AML-193 (cell line): Measurements from ENCODE around the gene RIN3.
A peak's percentile ranks its signal among the peaks of the same experiment; 100 is the strongest.

Source experiments
- DNase-seq, 2 experiments: peaks; one replicate each; lab custom pipeline; 2025; lab: John Stamatoyannopoulos, UW

Gene RIN3

DNA sequence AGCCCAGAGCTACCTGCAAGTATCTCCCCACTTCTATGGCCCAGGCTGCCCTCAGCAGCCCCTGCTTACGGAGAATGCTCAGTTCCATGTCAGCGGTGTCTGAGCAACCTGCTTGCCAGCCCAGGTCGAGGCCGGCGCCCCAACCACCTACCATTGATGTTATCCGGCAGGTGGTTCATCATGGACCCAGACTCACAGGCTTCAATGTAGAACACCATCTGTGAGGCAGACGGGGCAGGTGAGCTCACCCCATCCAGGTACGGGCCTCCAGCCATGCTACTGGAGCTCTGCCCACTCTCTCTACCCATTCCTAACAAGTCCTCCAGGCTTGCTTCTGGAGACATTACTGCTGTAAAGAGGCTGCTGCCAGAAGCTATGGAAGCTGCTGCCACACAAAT, 199.1 kb downstream of the RIN3 start:
- no peak for DNase-seq

DNA sequence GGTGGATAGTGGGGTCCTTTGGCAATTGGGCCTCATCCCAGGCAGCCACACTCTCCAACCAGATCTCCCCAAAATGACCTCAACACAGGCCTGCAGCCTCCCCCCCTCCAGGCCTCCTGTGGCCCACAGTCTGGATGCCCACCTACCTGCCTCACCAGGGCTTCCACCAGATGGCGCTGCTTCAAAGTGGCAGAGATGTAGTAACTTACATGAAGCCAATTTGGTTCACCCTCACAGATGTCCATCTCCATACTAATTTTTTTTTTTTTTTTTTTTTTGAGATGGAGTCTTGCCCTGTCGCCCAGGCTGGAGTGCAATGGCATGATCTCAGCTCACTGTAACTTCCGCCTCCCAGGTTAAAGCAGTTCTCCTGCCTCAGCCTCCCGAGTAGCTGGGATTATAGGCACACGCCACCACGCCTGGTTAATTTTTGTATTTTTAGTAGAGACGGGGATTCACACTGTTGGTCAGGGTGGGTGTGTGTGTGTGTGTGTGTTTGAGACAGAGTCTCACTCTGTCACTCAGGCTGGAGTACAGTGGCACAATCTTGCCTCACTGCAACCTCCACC, 201.2 kb downstream of the RIN3 start:
- peak in 1 of 2 experiments; percentile 47 for DNase-seq

DNA sequence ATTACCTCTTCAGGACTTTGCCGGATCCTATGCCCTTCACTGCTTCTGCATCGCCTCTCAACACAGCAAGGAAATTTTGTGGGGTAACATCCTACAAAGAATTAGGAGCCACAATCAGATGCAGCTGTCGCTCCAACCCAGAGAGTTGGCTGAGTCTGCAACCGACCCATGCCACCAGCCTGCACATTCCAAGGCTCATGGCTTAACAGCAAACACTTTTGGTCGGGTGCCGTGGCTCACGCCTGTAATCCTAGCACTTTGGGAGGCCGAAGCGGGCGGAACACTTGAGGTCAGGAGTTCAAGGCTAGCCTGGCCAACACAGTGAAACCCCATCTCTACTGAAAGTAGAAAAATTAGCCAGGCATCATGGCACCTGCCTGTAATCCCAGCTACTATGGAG, 202.6 kb downstream of the RIN3 start:
- no peak for DNase-seq

DNA sequence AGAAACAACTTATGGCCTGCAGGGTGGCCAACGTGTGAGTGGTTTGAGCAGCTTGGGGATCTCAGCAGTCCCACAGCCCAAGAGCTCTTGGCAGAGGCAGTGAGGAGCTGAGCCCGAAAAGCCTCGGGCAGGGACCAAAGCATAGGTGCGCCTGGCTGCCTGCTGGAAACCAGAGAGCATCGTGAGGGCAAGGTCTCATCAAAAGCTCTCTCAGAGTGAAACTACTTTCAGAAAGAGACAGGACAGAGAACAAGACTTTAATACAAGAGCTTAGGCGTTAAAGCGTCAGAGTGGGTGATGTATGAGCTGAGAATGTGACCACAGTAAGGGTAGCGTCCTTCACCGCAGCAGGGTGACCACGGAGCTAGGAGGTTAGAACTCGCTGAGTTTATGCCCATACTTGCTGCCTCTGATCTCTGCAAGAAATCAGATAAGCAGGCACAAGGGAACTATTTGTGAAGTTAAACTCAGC, 204.0 kb downstream of the RIN3 start:
- DNase-seq = no peak

DNA sequence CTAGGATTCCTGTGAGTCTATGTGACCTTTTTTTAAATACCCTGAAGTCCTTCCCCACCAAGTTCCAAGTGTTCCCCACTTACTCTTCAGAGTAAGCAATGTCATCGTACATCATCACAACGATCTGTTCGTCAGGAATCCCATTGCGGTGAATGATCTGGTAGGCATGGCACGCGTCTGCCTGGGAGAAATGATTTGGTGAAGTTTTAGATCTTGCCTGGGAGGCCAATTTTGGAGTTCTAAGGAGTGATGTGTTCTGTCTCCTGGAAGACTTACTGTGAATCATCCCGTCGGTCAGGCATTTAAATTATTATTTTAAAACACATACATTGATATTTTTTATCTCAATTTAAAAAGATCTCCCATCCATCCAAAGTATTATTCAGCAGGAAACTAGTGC, 205.1 kb downstream of the RIN3 start:
- DNase-seq = no peak

DNA sequence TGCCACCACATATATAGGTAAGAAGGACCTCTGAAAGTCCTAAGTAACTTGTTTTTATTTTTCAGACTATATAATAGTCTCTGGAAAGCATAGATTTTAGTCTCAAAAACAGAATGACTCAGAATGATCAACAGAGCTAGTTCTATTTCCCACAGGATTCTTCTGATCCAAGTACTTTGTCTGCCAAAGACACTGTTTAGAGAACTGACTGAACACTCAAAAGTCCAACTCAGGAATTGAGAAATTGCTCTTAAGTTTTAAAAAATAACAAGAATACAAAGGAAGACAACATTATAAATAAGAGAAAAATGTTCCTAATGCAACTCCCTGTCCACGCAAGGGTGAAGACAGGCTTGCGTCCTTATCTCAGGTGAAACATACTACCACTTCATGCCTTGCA, 205.8 kb downstream of the RIN3 start:
- DNase-seq = no peak

DNA sequence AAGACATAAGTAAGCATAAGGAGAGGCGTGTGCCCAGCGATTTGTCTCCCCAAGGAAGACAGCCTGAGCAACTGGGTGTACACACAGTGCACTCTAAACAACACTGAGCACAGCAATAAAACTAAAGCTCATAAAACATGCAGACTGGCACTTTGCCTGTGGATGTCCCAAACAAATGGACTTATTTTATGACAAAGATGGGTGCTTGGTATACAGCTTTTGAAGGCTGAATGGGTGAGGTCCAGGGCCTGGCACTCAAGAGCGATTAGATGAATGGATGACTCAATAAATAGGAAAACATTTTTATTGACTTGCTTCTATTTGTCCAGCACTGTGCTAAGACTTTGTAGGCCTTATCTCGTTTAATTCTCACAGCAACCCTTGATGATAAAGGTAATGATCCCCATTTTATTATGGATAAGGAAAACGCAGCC, 206.3 kb downstream of the RIN3 start:
- no peak for DNase-seq

DNA sequence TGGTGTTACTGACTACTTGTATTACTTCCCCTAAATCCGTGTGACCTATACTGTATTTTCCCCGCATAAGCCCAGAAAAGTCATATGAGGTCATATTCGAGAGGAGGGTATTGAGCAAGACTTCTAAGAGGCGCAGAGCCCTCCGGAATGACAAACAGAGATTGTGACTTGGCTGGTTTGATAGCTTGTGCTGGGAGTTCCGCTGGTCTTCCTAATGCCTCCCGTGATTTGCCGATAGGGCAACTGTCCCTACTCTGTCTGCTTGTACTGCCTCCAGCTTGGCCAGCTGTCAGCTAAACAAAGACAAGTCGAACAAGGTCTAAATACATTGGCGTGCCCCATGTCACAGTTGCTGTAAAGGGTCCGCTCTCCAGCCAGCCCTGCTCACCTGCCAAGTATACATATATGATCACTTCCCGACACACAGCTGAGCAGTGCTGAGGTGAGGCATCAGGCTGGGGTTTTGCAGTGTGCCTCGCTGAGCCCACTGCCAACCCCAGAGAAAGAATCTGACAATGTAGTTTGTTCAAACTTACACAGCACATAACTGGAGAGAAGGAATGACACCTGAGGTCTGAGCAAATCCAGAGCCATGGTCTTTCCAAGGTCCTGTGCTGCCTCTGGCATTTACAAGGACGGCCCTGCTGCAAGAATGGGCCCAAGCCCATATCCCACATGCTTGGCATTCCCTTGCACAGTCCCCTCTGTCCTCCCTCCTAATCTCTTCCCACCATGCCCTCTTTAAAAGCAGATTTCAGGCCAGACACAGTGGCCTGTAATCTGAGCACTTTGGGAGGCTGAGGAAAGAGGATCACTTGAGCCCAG, 211.1 kb downstream of the RIN3 start:
- no peak for DNase-seq

DNA sequence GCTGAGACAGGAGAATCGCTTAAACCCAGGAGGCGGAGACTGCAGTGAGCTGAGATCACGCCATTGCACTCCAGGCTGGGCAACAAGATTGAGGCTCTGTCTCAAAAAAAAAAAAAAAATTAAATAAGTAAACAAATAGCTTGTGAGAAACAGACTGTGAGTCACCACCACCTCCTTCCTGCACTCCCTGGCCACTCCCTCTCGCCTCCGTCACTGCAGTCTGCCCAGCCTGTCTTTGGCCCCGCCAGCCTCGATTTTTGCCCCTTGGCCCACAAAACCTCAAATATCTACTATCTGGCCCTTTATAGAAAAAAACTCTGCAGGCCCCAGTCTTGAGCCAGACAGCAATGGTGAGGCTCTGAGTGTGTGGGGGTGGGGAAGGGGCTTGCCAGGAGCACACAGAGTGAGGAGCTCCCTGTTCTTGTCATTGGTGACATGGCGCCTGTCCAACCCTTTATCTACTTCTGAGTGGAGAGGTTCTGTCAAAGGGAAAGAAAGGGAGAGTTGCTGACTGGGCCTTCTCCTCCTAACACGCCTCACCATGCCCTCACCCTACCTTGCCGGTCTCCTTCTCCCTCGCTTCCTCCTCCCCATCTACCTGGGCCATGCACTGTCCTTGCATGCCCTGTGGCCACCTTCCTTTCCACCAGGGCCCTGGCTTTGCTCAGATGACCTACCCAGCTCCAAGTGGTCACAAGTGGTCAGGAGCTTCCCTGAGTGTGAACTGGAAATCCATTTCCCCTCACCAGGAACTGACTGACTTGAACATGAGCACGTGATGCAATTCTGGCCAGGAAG, 212.8 kb downstream of the RIN3 start:
- DNase-seq = no peak

DNA sequence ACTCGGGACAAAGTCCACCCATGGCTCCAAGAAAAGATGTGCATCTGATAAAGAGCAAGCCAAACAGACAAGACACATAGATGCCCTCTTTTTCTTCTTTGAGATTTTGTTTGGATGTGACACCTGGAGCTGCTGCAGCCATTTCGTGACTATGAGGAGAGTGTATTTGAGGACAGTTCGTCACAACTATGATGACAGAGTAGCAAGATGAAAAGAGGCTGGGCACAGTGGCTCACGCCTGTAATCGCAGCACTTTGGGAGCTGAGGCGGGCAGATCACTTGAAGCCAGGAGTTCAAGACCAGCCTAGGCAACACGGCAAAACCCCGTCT, 213.3 kb downstream of the RIN3 start:
- DNase-seq = no peak

DNA sequence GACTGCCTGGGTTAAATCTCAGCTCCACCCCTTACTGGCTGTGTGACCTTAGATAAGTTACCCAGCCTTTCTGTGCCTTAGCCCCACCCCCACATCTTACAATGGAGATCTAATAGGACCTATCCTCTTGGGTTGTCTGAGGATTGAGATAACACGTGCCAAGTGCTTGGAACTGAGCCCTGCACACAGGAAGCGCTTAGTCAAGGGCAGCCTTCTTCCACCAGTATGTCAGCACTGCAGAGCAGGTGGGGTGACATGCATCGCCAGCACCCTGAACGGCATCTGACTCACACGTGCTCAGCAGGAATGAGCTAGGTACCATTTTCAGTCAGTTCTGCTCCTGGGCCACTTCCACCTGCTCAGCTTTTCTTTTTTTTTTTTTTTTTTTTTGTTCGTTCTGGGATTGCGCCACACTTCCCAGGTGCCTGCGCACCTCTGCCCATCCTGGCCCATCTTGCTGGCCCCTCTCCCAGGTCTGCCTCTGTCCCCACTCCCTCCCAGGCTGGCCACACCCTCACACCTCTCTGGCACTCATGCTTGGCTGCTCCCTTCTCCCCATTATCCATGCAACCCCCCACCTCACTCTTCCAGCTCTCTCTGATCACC, 215.3 kb downstream of the RIN3 start:
- DNase-seq = no peak

DNA sequence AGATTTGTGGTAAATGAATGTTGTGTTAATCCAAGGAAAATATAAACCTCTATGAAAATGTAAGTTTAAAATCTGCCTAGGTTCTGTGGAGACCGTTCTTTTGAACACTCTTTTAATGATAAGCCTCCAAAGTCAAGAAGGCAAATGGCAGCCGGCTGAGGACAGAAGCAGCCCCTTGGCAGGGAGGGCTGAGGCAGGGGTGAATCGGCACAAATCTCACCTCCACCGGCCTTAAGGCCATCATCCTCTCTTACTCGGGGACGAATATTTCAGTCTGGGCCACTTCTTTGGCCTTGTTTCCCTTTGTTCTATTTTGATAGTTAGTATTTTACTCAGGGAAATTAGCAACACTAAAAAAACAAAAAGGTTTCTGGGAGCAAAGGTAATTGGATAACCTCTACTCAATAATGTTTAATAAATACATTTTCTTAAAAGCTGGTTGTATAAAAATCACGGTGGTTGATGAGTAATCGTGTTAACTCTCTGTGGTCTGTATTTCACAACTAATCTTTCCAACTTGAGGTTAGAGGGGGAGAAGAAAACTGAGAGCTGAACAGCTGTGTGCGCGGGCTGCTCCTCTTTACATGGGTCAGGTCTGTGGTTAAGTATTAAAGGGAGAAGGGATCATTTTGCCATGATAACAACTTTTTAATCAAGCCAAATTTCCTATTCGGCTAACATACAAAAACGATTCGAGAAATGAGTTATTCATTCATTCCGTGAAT, 216.2 kb downstream of the RIN3 start:
- DNase-seq = peak; percentile 39 to 56

DNA sequence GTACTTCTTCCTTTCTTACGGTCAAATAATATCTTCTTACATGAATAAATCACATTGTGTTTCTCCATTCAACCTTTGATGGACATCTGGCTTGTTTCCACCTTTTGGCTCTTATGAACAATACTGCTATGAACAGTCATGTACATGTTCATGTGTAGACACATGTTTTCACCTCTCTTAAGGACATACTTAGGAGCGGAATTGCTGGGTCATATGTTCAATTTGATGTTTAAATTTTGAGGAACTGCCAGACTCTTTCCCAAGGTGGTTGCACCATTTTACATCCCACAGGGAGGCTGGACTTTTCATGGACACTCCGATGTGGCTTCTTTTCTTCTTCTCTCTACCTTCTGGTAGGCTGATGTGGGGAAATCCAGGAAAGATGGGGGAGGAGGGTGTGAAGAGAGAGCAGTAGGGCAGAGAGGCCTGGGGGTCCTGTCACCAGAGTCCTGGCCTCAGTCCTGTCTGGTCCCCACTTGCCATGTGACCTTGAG, 218.1 kb downstream of the RIN3 start:
- no peak for DNase-seq

DNA sequence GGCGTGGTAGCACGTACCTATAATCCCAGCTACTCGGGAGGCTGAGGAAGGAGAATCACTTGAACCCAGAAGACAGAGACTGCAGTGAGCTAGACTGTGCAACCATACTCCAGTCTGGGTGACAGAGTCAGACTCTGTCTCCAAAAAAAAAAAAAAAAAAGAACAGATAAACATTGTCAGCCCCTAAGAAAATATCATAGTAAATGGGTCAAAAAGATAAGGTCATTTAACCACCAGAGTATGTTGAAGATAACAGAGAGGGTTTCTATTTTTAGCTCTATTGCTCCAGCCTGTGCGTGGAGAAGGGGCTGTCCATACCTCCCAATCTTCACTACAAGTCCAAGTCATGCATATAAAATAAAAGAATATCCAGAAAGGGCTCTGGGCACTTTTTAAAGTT, 219.4 kb downstream of the RIN3 start:
- no peak for DNase-seq

DNA sequence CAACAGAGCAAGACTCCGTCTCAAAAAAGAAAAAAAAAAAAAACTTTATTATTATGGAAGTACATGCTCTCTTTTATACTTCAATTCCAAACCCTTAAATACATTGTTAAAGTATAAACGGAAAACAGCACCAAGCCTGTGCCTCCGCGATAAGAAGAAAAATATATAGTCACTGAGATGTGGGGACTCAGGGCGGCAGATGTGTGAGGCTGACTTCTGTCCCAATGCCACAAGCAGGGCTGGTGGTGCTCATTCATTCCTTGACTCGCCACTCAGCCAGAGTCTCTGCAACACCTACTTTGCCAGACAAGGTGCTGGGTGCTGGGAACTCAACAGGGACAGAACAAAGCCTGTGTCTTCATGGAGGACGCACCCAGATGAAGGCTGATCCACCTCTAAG, 221.0 kb downstream of the RIN3 start:
- no peak for DNase-seq

DNA sequence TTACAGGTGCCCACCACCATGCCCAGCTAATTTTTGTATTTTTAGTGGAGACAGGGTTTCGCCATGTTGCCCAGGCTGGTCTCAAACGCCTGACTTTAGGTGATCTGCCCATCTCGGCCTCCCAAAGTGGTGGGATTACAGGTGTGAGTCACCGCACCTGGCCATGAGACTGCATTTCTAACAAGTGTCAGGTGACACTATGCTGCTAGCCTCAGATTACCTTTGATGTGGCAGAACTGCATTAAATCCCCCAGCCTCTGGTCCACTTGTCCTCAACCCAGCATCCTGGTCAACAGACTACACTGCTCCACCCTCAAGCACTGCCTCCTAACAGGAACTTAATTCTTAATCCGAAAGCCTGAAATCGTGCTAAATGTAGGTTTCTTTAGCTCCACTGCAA, 221.8 kb downstream of the RIN3 start:
- DNase-seq = no peak

DNA sequence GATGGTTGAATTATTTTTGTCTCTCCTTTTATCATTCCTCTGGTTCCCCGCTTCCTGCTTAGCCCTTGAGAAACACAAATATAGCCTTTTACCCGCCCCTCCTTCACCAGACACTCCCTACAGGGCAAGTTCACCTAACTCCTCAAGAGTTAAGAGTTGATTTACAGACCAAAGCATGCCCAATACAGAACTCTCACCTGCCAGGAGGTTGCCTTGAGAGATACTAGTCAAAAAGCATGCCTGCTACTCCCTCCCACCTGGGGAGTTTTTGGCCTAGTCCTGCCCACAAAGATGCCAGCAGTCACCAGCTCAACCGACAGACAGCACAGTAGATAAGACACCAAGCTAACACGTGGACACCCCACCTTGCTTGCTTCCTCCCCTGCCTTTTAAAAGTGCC, 223.6 kb downstream of the RIN3 start:
- DNase-seq = no peak

DNA sequence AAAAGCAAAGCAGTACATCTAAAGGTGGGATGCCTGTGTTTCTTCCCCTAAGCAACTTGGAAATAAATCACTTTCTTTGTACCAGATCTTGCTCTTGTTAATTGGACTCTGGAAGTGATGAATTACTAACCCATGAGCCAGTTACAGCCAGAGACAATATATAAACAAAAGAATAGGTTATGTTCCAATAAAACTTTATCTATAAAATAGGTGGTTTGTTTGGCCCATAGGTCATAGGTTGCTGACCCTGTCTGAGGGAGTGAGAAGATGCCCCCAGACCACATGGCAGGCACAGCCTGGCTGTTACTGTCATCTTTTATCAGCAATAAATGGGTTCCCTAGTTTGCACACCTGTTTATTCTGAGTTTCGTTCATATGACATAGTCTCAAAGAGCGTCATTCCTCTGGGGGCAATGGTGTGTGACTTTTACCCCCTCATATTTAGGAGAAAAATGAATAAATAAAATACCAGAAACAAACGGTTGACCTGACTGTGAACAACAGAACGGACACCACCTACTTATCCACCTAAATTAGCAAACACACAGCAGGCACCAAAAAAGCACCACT, 224.1 kb downstream of the RIN3 start:
- no peak for DNase-seq
